Neural progenitor cell (in vitro differentiated cells): Measurements from ENCODE around the gene DNASE2. TPM values are rescaled to one million over a fixed set of nuclear protein-coding genes. Genes with fewer than 3 reads are reported as not detected.

ENCODE experiments used
- DNase-seq: peaks from one replicate; pipeline ENCODE4 v3.0.0-alpha.2; 2016; ENCODE audit warnings: low spot score
- H2AFZ ChIP-seq: fragments of 200-600 bp; sonication (generic); replicated peaks from 2 replicates; pipeline ENCODE4 v1.6.1; 2016; ENCODE audit warnings: antibody characterized with exemption
- H3F3A ChIP-seq: fragments of 200-600 bp; sonication (generic); 2 replicates; pipeline ENCODE4 v1.6.1; 2016; ENCODE audit warnings: antibody characterized with exemption, low read depth
- H3K27ac ChIP-seq: fragments of 200-600 bp; sonication (generic); 2 replicates; pipeline ENCODE4 v1.5.1; 2016; ENCODE audit warnings: mild to moderate bottlenecking
- H3K27me3 ChIP-seq: fragments of 200-600 bp; sonication (generic); 2 replicates; pipeline ENCODE4 v1.6.1; 2016; ENCODE audit warnings: mild to moderate bottlenecking, moderate library complexity
- H3K36me3 ChIP-seq: fragments of 200-600 bp; sonication (generic); 2 replicates; pipeline ENCODE4 v1.5.1; 2016
- H3K4me1 ChIP-seq: fragments of 200-600 bp; sonication (generic); 2 replicates; pipeline ENCODE4 v1.6.1; 2016; ENCODE audit warnings: mixed run types
- H3K4me2 ChIP-seq: fragments of 200-600 bp; sonication (generic); 2 replicates; pipeline ENCODE4 v1.6.1; 2016
- H3K4me3 ChIP-seq: fragments of 200-600 bp; sonication (generic); 2 replicates; pipeline ENCODE4 v1.5.1; 2016
- H3K79me2 ChIP-seq: fragments of 200-600 bp; sonication (generic); 2 replicates; pipeline ENCODE4 v1.6.1; 2016; ENCODE audit warnings: low read depth
- H3K9ac ChIP-seq: fragments of 200-600 bp; sonication (generic); 2 replicates; pipeline ENCODE4 v1.6.1; 2016
- H3K9me3 ChIP-seq: fragments of 200-600 bp; sonication (generic); 2 replicates; pipeline ENCODE4 v1.5.1; 2016; ENCODE audit warnings: low read depth
- H4K20me1 ChIP-seq: fragments of 200-600 bp; sonication (generic); 2 replicates; pipeline ENCODE4 v1.6.1; 2016; ENCODE audit warnings: low read depth
- H3K27ac Mint-ChIP-seq: 3 replicates; pipeline ENCODE4 v1.8.0; 2021; ENCODE audit warnings: mixed read lengths
- H3K27me3 Mint-ChIP-seq: 2 replicates; pipeline ENCODE4 v1.8.0; 2022; ENCODE audit warnings: low read depth, mild to moderate bottlenecking, inconsistent platforms, moderate library complexity, mixed read lengths; ENCODE audit not compliant: insufficient read depth
- H3K36me3 Mint-ChIP-seq: 3 replicates; pipeline ENCODE4 v1.8.0; 2021; ENCODE audit warnings: mixed read lengths
- H3K4me1 Mint-ChIP-seq: 3 replicates; pipeline ENCODE4 v1.8.0; 2021; ENCODE audit warnings: mixed read lengths
- H3K4me3 Mint-ChIP-seq: 3 replicates; pipeline ENCODE4 v1.8.0; 2021; ENCODE audit warnings: mild to moderate bottlenecking, moderate library complexity, mixed read lengths
- H3K9me3 Mint-ChIP-seq: 3 replicates; pipeline ENCODE4 v1.8.0; 2020; ENCODE audit warnings: mixed read lengths
- EZH2 ChIP-seq: fragments of 200-600 bp; sonication (generic); IDR thresholded peaks from 2 replicates; pipeline ENCODE4 v1.6.1; 2017; ENCODE audit warnings: antibody characterized with exemption, mild to moderate bottlenecking, moderate library complexity
- EZH2phosphoT487 ChIP-seq: fragments of 200-600 bp; sonication (generic); IDR thresholded peaks from 2 replicates; pipeline ENCODE4 v1.6.1; 2017; ENCODE audit warnings: antibody characterized with exemption
- total RNA-seq: library from RNA; depleted of rRNA; stranded (reverse); fragments of >200 nt; gene quantifications from 2 replicates; pipeline ENCODE4 v1.2.3, GENCODE V29; 2015; ENCODE audit warnings: low replicate concordance
- TF ChIP-seq, protein P1 (sequence below): fragments of 200-600 bp; sonication (generic); IDR thresholded peaks from 2 replicates; pipeline ENCODE4 v1.5.1; 2017; ENCODE audit warnings: antibody characterized with exemption, mild to moderate bottlenecking

The DNASE2 gene
- total RNA-seq, 1 donor from 2014 or later, result 8.7 TPM

DNA sequence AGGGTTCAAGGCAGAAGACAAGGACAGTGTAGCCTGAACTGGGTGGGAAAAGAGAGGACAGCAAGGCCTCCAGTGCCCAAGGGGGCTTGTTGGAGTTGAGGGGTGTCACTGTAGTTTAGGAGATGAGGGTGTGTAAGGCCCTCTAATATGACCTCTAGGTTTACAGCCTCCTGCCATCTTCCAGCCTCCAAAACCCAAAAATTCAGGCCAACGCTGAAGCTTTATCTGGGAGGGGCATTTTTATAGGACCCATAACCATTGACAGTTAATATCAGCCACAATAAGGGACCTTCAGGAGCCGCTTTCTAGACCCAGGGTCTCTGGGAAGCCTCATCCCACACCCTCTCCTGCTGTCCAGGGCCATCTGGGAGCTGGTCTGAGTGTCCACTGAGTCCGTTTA lies 3.0 kb upstream of the DNASE2 start:
- TF ChIP-seq EZH2 (no peak), EZH2phosphoT487 (no peak)
- TF ChIP-seq, protein P1, sequence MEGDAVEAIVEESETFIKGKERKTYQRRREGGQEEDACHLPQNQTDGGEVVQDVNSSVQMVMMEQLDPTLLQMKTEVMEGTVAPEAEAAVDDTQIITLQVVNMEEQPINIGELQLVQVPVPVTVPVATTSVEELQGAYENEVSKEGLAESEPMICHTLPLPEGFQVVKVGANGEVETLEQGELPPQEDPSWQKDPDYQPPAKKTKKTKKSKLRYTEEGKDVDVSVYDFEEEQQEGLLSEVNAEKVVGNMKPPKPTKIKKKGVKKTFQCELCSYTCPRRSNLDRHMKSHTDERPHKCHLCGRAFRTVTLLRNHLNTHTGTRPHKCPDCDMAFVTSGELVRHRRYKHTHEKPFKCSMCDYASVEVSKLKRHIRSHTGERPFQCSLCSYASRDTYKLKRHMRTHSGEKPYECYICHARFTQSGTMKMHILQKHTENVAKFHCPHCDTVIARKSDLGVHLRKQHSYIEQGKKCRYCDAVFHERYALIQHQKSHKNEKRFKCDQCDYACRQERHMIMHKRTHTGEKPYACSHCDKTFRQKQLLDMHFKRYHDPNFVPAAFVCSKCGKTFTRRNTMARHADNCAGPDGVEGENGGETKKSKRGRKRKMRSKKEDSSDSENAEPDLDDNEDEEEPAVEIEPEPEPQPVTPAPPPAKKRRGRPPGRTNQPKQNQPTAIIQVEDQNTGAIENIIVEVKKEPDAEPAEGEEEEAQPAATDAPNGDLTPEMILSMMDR, result no peak
- peaks cover 4% of the 10 kb centered on the region for H3K36me3 Mint-ChIP-seq
- Histone ChIP-seq H3K4me3 (no peak overlapping the region), H3K27me3 (peaks cover 67% of the 10 kb centered on the region), H4K20me1 (no peaks in the 10 kb centered on the region), H3K9ac (no peak overlapping the region), H3K27ac (no peak overlapping the region), H3K4me1 (peaks cover 3% of the 10 kb centered on the region), H3F3A (peaks cover 42% of the 10 kb centered on the region), H2AFZ (no peak overlapping the region), H3K79me2 (no peaks in the 10 kb centered on the region), H3K36me3 (no peaks in the 10 kb centered on the region), H3K9me3 (peaks cover 3% of the 10 kb centered on the region), H3K4me2 (no peak overlapping the region)
- no peak overlapping the region for H3K27ac Mint-ChIP-seq
- peaks cover 16% of the 10 kb centered on the region for H3K4me1 Mint-ChIP-seq
- DNase-seq, result no peak
- peaks cover 11% of the 10 kb centered on the region for H3K9me3 Mint-ChIP-seq
- H3K27me3 Mint-ChIP-seq, result peaks cover 54% of the 10 kb centered on the region
- peak overlapping the region; percentile 50 for H3K4me3 Mint-ChIP-seq

DNA sequence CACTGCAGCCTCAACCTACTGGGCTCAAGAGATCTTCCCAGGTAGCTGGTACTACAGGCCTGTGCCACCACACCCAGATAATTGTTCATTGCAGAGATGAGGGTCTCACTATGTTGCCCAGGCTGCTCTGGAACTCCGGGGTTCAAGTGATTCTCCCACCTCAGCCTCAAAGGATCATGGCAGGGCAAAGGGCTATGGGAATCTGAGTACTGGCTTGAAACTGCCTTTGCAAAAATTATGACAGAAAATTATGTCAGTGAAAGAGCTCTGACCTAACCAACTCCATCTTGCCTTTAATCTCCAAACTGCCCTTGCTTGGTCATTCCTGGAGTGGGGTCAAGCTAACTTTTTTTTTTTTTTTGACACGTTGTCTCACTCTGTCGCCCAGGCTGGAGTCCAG lies 1.3 kb upstream of the DNASE2 start:
- no peak for TF ChIP-seq EZH2phosphoT487
- TF ChIP-seq, protein P1, result no peak
- Histone ChIP-seq H3K9me3 (peaks cover 3% of the 10 kb centered on the region), H4K20me1 (no peaks in the 10 kb centered on the region), H3K27ac (no peak overlapping the region), H3K27me3 (peaks cover 64% of the 10 kb centered on the region), H3K4me2 (no peak overlapping the region), H3K36me3 (no peaks in the 10 kb centered on the region), H3F3A (peaks cover 42% of the 10 kb centered on the region), H3K79me2 (no peaks in the 10 kb centered on the region), H2AFZ (no peak overlapping the region), H3K4me3 (no peak overlapping the region), H3K9ac (no peak overlapping the region), H3K4me1 (peaks cover 3% of the 10 kb centered on the region)
- H3K36me3 Mint-ChIP-seq, result peaks cover 4% of the 10 kb centered on the region
- no peak for DNase-seq
- H3K4me1 Mint-ChIP-seq, result peaks cover 16% of the 10 kb centered on the region
- H3K27ac Mint-ChIP-seq, result no peak overlapping the region
- peaks cover 11% of the 10 kb centered on the region for H3K9me3 Mint-ChIP-seq
- peak overlapping the region; percentile 65 for H3K4me3 Mint-ChIP-seq
- peaks cover 54% of the 10 kb centered on the region for H3K27me3 Mint-ChIP-seq

DNA sequence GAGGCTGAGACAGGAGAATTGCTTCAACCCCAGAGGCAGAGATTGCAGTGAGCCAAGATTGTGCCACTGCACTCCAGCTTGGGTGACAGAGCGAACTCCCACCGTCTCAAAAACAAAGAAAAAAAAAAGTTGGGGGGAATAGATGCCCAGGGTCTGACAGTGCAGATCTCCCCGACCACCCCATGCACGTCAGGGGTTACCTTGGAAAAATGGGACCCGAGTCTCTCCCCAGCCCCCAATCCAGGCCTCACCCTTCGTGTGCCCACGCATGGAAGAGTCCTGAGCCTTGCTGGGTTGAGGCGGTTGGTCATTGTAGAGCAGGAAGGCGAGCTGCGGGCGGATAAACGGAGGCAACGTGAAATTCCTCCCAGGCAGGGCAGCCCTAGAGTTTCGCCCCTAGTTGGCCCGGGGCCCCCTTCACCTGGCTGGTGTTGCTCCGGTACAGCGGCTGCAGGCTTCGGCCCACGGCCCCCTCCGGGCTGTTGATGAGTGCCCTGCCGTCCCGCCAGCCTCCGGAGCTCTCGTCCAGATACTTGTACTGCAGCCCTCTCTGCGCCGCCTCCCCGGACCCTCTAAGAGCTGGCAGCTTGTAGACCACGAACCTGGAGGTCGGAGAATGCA lies 588 bp downstream of the DNASE2 start:
- H3K27me3 Mint-ChIP-seq, result peaks cover 41% of the 10 kb centered on the region
- peak; percentile 69 for DNase-seq
- Histone ChIP-seq H2AFZ (peak overlapping the region; percentile 40), H4K20me1 (no peaks in the 10 kb centered on the region), H3K36me3 (no peaks in the 10 kb centered on the region), H3K4me1 (peaks cover 3% of the 10 kb centered on the region), H3K4me2 (peak overlapping the region; percentile 78), H3K27ac (no peak overlapping the region), H3K79me2 (no peaks in the 10 kb centered on the region), H3F3A (peaks cover 31% of the 10 kb centered on the region), H3K9me3 (peaks cover 3% of the 10 kb centered on the region), H3K4me3 (peak overlapping the region; percentile 64), H3K9ac (peak overlapping the region; percentile 16), H3K27me3 (peaks cover 44% of the 10 kb centered on the region)
- TF ChIP-seq EZH2 (no peak), EZH2phosphoT487 (no peak)
- TF ChIP-seq, protein P1, result no peak
- peaks cover 5% of the 10 kb centered on the region for H3K9me3 Mint-ChIP-seq
- no peak overlapping the region for H3K27ac Mint-ChIP-seq
- peaks cover 10% of the 10 kb centered on the region for H3K4me1 Mint-ChIP-seq
- H3K4me3 Mint-ChIP-seq, result peak overlapping the region; percentile 85
- H3K36me3 Mint-ChIP-seq, result peaks cover 3% of the 10 kb centered on the region
